GM10266 (cell line): Measurements from ENCODE around the gene GATD1.

ENCODE experiments used
- DNase-seq: peaks from one replicate; pipeline ENCODE4 v3.0.0; 2012; ENCODE audit errors: extremely low spot score
- TF ChIP-seq, protein P1 (sequence below): IDR thresholded peaks from 2 replicates; pipeline ENCODE4 v1.5.1; 2012; ENCODE audit warnings: mild to moderate bottlenecking, low read depth; ENCODE audit not compliant: control insufficient read depth, insufficient read depth; ENCODE audit errors: missing control alignments

Gene GATD1

DNA sequence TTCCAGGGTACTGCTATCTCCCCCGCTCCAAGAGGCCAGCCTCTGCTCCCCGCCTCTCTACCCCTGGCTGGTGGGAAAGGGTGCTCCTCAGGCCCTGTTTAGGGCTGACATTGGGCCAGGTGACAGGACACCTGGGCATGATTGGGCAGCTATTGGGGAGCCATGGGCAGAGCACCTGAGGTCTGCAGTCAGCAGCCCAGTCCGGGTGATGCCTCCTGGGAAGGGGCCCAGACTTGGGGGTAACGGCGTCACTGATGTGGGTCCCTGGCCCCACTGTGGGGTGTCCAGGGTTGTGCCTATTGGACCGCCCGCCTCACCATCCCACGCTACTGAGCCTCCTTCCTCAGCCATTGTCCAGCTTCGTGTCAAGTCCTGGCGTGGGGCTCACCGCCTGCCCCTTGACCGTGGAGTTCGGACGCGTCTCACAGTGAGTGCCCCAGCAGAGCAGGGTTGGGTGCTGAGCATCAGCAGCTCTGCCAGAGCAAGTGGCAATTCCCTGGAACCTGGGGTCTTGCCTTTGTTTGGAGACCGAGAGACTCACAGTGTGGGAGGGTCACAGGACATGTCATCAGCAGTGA is 2.8 kb upstream of the GATD1 start:
- no peak for DNase-seq
- TF ChIP-seq, protein P1, sequence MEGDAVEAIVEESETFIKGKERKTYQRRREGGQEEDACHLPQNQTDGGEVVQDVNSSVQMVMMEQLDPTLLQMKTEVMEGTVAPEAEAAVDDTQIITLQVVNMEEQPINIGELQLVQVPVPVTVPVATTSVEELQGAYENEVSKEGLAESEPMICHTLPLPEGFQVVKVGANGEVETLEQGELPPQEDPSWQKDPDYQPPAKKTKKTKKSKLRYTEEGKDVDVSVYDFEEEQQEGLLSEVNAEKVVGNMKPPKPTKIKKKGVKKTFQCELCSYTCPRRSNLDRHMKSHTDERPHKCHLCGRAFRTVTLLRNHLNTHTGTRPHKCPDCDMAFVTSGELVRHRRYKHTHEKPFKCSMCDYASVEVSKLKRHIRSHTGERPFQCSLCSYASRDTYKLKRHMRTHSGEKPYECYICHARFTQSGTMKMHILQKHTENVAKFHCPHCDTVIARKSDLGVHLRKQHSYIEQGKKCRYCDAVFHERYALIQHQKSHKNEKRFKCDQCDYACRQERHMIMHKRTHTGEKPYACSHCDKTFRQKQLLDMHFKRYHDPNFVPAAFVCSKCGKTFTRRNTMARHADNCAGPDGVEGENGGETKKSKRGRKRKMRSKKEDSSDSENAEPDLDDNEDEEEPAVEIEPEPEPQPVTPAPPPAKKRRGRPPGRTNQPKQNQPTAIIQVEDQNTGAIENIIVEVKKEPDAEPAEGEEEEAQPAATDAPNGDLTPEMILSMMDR, result no peak

DNA sequence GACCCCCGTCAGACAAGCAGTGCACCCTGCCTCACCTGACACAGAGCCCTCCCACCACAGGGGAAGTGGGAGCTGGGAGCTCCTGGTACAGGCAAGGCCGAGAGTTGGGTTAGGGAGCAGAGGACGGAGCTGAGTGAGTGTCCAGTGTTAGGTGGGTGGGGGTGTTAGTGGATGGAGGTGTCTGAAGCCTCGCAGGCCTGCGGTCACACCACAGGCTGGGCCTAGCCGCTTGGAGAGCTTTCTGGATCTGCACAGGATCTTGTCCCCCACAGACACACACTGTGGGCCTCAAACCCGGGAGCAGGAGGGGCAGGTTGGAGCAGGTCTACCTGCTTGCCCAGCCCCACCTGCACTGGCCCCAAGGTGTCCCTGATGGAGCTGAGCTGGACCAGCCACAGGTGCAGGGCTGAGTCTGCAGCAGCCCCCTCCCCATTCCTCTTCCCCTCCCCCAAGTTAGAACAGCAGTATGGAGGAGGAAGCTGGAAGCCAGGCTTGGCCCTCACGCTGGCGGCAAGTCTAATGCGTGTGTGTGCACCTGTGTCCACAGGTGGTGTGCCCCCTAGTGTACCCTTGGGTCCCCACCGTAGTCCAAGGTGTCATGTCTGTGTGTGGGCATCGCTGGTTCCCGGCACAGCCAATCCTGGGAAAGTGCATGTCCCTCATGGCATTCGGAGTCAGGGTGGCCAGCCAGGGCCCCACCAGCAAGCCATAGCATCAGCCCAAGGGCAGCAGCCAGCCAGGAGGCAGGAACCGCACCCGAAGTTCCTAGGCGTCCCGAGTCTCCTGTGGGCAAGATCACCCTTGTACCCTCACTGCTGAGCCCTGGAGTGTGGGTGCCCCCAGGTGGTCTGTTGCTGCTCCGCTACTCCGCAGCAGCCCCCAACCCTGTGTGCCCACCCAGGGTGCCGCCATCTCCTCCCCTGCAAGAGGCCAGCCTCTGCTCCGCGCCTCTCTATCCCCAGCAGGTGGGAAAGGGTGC is 2.0 kb upstream of the GATD1 start:
- DNase-seq, result no peak
- TF ChIP-seq, protein P1, result peak; percentile 4

DNA sequence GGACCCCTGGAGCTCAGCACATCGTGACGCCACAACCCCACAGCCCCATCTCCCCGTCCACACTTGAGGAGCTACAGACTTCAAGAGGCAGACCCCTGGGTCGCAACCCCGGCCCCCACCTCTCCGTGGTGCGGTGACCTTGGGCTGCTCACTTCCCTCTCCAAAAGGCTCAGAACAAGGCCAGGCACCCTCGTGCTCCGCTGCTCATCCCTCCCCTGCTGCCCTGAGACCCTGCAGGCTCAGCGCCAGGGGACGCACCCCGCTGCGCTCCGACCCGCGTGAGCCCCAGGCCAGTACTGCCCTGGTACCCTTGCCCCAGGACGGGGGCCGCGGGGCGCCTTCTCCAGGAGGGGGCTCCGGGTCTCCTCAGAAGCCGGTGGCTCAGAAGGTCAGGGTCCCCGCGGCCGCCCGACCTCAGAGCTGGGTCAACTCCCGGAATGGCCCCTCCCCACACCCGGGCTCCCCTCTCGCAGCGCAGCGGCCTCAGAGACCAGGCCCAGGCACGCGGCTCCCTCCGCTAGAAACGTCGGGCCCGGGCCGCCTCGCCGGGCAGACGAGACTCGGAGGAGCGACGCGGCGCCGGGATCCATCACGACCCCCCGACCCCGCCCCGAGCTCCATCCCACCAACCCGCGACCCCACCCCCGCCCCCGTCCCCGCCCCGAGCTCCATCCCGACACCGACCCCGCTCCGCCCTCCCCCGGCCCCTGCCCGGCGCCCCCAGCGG is 563 bp downstream of the GATD1 start:
- DNase-seq, result peak; percentile 87
- TF ChIP-seq, protein P1, result peak; percentile 24

DNA sequence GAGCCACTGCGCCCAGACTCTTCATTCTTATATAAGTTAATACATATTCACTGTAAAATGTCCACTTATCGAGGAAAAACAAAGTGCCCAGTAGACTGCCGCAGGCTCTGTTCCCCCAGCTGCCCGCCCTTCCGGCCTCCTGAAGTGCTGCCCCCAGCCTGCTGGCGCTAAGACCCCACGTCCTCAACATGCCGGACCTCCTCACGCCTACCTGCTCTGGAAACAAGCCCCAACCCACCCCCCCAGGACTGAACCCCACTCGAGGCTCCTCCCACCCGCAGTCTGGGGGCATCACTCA is 1.1 kb downstream of the GATD1 start:
- TF ChIP-seq, protein P1, result no peak

DNA sequence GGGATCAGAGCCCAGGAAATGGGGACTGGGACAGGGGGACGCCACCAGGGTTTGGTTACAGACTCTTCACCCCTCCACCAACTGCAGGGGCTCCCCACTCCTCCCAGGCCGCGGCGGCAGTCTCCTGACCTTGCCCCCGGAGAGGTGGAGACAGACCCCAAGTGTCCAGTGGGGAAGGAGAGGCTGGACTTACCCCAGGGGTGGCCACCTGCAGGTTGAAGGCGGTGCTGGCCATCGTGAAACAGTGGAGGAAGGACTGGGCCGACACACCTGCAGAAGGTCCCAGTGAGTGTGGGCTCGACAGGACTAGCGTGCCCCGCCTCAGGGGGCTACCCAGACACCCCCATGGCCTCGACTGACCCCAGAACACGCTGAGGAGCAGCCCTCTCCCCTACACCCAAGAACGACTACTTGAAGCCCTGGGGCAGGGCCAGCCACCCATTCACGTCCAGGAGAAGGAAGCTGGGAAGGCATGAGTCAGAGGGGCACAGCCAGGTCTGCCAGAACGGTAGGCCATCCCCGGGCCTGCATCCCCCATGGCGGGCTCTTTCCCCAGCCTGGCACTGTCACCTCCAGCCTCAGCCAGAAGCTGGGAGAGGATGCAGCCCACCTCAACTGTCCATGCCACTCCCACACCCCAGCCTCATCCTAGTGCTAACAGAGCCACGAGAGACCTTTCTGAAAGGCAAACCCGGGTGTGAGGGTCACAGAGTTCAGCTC is 2.3 kb downstream of the GATD1 start:
- no peak for DNase-seq
- TF ChIP-seq, protein P1, result no peak

More for the DNA sequence above, 1.1 kb downstream of the GATD1 start:
- no peak for DNase-seq

DNA sequence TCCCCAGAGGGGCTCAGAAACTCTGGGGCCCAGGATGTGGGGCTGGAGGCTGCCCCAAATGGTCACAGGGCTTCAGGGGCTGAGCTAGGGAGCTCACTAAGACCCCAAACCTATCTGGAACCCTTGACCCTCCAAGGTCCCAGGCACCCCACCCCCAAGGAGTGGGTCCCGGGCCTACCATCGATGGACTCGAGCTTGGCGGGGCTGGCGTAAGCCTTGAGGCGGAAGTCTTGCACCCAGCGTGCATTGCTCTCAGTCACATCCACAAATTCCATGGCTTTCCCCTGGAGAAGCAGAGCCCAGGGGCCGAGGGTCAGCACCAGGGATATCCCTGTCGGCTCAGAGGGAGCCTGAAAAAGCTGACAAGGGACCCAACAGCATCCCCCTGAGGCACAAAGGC is 3.5 kb downstream of the GATD1 start:
- TF ChIP-seq, protein P1, result no peak
- DNase-seq, result no peak
